Activated naive CD4-positive, alpha-beta T cell treated with Interleukin-2 at 50 U/mL for 16 hours (primary cell): ENCODE data around the gene PHF3.
"Not testable (repeated sequence)": the region's sequence is repeated elsewhere in the genome, so short reads cannot be mapped to it uniquely, and the experiment has no call there.

Source experiments
- DNase-seq: peaks from one replicate; pipeline ENCODE4 v3.0.0-alpha.2; 2020

The PHF3 gene

DNA sequence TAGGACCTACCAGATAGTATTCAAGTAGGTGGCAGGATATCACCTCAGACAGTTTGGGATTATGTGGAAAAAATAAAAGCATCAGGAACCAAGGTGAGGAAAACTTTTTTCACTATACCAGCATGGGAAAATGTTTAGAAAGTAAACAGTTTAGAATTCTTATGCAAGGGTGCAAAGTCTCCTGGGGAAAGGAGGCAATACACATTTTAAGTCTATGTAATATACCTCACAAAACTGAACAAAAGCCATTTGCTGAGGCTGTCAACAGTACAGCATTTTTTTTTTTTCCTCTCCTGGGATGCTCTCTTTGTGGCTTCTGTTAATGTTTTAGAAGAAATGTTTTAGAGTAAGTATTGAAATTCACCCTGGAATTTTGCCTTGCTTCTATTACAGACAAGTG lies 73.5 kb downstream of the PHF3 start:
- no peak for DNase-seq

DNA sequence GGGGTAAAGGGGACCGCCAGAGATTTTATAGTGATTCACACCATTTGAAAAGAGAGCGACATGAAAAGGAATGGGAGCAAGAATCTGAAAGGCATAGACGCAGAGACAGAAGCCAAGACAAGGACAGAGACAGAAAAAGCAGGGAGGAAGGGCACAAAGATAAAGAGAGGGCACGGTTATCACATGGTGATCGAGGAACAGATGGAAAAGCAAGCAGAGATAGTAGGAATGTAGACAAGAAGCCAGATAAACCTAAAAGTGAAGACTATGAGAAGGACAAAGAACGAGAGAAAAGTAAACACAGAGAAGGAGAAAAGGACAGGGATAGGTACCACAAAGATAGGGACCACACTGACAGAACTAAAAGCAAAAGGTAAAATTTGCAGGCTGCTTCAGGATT lies 77.7 kb downstream of the PHF3 start:
- DNase-seq, result no peak

DNA sequence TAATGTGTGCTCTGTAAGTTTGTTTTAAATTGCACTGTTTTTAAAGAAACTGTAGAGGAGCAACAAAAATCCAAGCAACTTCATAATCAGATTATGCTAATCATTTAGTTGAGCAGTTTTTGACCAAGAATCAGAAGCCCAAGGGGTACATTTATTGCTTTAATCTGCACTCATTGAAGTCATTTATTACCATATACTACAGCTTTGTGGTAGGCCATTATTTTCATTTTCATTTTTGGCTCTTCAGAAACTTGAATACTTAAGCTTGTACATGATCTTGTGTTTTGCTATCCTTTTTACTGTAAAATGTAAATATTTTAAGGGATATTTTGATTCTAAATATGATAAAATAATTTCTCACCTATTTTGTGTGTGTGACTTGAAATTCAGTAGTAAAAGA lies 78.5 kb downstream of the PHF3 start:
- DNase-seq, result no peak

DNA sequence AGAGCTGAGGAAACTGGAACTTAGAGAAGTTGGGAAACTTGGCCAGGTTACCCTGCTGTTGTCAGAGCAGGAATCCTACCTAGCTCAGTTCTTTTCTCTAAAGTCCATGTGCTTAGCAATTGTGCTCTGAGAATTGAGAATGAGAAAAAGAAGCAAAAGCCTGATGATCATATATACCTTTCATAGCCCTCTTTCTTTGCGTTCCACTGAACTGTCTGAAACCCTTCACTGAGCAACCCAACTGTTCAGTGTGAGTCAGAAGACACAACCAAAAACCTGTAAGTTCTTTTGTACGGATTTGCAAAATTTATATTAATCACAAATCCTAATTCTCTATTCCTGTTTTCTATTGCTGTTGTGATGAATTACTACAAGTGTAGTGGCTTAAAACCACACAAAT lies 80.6 kb downstream of the PHF3 start:
- DNase-seq, result no peak

DNA sequence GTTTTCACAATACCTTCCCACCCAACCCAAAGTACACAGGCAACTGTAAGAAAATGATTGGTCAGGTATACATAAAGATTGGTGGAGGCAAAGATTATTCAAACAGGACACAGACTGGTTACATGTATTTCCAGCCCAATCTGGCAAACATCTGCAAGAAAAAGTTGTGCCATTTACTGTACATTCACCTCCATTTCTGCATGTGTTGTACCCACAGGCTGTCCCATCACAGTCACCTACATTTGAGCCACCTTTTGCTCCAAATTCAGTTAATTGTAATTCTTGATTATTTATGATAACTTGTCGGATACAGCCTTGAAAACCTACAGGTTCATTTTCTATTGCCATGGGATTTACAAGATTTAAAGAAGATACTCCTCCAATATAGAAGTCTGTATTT lies 85.6 kb downstream of the PHF3 start:
- DNase-seq, result no peak

DNA sequence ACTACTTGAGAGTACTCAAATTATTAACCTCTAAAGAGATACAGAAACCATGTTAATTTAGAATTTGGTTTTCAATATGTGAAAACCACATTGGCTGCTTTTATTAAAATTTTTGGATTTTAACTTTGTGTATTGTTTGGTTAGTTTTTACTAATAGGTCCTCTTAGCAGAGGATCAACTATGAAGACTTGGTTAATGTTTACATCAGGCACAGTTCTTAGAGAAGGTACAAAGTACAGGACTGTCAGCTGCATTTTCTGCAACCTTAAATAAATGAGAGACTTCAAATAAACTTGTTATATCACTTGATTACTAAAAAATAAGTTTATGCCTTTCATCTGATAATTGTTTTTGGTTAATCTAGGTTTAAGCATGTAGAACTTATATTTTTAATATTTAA lies 89.1 kb downstream of the PHF3 start:
- no peak for DNase-seq

DNA sequence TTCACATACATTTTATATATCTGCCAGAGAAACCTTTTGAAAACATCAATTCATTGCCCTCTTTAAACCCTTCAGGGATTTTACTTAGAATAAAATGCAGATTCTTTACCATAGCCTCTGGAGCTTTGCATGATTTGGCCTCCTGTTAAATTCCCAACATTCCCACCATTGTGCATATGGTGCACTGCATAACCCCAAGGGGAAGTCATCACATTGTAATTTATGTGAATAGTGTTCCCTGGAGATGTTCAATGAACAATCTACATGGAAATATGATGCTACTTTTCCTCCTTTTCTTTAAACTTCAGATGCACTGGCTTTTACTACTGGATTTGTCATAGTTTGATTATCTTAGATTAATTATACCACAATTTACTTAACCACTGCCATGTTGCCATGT lies 94.7 kb downstream of the PHF3 start:
- no peak for DNase-seq

DNA sequence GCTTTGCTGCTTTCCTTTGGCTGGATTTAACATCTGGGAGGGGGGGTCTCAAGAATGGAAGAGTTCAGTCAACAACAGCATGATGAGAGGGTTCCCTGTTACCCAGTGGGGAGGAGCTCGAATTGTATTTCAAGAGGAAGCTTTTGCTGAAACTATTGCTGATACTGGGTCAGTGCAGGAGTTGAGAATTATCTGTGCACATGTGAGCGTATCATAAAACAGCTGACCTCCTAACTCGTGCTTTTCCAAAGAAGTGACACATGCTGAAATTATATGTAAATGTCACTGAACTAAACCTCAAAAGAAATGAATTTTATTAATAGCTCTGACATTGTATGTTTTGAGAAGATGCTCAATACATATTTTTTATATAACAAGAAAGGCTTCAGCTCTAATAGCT lies 96.3 kb downstream of the PHF3 start:
- DNase-seq, result no peak

DNA sequence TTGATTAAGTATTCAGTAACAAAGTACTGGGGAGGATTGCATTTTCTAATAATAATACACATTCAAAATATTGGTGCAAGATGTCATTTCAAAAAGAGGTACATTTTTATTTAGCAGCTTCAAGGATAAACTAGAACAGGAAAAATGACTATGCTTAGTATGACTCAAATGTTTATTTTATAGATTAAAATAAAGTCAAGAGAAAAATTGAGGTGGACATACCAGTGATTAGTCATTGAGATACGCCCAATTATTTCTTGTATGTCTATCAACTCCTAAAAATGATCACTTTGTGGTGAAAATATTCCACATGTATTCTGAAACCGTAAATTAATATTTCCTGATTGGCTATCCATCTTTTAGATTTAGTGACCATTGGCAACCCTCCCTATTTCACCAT lies 96.7 kb downstream of the PHF3 start:
- no peak for DNase-seq

DNA sequence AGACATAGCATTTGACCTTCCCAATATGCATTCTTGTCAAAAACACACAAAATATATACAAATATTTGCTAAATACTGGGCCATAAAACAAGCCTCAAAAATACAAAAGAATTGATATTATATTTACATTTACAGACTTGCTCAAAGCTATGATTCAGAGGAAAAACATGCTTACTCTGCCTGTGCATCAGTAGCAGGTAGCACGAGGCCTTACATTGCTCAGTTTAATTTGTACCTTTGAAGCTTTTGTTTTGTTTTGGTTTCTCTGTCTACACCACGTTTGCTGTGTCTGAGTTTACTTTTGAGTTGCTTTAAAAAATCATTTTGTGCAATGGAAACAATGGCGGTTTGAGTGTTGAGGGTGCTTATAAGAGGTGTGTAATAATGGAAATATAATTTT lies 99.3 kb downstream of the PHF3 start:
- no peak for DNase-seq

DNA sequence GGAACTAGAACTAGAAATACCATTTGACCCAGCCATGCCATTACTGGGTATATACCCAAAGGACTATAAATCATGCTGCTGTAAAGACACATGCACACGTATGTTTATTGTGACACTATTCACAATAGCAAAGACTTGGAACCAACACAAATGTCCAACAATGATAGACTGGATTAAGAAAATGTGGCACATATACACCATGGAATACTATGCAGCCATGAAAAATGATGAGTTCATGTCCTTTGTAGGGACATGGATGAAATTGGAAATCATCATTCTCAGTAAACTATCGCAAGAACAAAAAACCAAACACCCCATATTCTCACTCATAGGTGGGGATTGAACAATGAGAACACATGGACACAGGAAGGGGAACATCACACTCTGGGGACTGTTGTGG lies 102.6 kb downstream of the PHF3 start:
- not testable (repeated sequence) for DNase-seq

DNA sequence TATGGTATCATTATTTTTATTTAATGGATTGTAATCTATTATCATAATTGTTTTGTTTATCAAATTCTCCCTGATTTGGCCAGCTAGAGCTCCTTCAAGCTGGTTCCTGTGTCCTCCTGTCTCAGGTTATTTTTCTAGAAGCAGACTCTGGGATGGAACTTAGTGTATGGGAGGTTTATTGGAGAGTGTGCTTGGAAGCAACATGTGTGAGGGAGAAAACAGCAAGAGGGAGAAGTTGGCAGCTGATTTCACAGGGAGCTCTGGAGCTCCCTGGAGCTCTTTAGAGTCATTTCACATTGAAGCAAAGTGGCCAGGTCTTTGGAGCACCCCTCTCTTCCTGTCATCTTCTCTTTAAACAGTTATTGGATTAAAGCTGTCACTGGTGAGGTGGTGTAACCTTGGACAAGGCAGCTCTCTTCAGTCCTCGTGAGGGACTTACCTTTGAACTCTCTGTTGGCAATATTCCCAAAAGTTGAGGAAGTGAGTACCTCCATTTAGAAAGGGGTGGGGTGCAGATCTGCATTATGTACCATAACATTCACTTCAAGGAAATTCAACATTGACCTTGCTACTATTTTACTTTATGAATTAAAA lies 103.6 kb downstream of the PHF3 start:
- no peak for DNase-seq

DNA sequence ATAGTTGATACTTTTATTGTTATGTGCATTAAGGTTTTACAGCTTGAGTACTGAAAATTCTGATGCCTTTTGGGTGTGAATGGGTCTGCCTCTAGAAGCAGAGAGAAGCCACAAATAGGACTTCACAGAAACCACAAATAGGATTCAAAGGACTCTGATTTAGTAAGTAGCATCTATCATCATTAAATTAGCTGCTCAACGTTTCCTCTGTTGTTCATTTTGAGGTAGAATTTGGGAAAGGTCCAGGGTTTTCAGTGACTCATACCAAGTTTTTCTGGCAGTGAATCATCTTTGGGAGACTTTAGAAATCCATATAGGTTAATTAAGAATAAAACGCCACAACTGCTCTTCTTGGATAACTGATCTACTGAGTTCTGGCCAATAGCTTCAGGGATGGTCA lies 105.1 kb downstream of the PHF3 start:
- no peak for DNase-seq

DNA sequence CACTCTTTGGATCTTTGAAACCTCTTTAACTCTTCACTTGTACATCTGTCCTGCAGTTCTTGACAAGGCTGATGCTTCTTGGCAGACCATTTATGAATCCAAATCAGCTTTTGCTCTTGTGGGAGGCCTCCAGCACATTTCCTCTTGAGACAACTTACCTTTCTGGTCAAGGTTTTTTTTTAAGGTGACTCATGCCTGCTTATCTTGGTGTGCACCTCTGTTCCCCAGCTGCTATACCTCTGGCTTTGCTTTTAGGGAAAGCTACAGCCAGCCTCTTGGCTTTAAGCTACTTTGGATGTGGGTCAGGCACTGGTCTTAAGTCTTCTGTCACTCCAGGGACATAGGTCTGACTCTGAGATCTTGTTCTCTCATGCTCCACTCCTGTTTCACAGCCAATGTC lies 106.5 kb downstream of the PHF3 start:
- DNase-seq, result no peak

DNA sequence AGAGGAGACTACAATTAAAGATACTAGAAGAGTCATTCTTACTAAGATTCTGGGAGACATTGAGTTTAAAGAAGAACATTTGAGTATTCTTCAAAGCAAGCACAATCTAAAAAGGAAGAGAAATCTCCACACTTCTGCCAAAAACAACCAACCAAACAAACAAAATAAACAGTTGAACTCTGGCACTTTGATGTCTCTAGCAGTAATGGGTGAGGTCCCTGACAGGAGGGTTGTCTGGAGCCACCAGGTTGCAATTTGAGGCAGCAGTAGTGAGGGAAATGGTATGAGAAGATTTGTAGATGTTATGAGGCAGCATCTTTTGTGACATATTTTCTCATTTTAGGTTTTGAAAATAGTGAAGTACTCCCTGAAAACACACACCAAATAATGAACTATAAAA lies 108.1 kb downstream of the PHF3 start:
- no peak for DNase-seq

DNA sequence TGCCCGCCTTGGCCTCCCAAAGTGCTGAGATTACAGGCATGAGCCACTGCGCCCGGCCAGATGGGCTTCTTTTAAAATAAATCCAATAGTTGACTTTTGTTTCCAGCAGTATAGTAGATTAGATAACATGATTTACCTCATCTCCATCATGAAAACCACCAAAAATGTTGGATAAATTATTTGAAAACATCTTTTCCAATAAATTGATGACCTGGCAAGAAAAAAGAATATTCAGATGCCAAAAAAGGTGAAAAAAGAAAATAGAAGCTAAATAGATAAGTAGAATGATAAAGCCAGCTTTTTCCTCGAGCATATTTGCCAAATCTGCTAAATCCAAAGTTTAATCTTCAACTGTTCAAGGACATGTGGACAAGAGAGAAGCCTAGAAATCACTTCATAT lies 109.2 kb downstream of the PHF3 start:
- DNase-seq, result no peak

DNA sequence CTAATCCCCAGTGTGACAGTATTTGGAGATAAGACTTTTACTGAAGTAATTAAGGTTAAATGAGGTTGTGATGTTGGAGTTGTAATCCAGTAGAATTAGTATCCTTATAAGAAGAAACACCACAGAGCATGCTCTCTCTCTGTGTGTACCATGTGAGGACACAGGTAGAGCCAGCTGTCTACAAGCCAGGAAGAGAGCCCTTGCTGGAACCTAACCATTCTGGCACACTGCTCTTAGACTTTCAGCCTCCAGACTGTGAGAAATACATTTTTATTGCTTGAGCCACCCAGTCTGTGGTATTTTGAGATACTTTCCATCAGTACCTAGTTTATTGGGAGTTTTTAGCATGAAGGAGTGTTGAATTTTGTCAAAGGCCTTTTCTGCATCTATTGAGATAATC lies 110.2 kb downstream of the PHF3 start:
- DNase-seq, result no peak

DNA sequence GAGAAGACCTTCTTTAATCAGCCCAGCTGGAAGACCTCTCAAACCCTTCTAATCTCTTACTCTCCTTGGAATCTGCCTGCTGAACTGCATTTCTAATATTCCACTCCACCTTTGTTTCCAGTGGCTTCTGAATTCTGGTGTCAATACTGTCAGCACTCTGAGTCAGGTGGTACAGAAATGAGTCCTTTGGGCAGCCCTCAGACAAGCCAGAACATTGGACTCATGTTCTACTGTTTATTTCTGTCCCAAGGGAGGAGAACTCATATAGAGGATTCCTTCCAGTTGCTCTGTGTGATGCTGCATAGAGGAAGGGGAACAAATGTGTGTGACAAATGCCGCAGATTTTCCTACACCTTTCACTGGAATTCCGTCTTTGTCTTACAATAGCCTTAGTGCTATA lies 114.8 kb downstream of the PHF3 start:
- DNase-seq, result no peak

DNA sequence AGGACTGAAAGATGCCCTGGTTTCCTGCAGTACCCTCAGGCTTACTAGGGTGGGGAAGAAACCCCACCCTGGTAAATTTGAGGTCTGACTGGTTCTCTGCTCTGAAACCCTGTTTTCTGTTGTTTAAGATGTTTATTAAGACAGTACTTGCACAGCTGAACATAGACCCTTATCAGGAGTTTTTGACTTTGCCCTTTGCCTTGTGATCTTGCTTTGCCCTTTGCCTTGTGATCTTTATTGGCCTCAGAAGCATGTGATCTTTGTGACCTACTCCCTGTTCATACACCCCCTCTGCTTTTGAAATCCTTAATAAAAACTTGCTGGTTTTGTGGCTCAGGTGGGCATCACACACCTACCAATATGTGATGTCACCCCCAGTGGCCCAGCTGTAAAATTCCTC lies 121.7 kb downstream of the PHF3 start:
- DNase-seq, result not testable (repeated sequence)

DNA sequence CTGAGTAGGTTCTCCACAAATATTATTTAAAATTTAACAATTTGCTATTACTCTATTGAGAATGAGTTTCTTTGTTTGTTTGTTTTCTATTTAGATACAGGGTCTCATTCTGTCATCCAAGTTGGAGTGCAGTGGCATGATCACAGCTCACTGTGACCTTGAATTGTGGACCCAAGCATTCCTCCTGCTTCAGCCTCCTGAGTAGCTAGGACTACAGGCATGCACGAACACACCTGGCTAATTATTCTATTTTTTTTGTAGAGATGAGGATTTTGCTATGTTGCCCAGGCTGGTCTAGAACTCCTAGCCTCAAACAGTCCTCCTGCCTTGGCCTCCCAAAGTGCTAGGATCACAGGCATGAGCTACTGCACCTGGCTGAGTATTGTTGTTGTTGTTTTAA lies 122.2 kb downstream of the PHF3 start:
- no peak for DNase-seq

DNA sequence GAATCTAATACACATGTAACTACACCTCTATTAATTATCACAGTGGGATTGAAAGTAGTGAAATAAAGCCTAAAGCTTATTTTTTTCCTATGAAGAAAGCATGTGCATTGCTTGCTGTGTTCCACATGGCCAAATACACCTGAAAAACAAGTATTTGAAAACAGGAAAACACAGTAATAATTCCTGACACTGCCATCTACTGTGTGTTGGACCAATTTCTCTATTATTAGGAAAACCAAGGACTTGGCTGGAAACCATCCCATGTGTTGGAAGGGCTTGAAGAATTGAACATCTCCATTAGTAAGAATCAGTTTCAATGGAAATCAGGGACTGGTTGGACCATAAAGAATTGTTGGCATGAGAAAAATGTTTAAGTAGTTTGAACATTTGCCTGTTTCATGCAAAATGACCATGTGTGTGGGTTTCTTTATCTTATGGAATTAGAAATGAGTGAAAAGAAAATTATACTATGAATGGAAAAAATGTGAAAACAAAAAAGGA lies 124.1 kb downstream of the PHF3 start:
- DNase-seq, result no peak

DNA sequence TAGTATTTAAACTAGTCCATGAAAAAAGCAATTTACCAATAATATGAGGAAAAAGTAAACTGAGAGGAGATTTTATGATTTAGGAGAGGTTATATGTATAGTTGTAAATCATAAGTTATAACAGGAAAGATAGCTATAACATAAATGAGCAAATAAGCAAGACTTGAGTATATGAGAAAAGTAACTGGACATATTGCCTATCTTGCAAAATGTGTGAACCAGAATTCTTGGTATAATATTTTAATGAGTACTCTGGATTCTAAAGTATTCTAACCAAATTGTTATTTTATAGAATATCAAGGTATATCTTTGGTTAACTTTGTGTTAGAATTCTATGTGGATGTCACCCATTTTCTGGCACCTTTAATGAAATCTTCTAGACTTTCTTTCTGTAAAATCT lies 124.6 kb downstream of the PHF3 start:
- DNase-seq, result no peak

DNA sequence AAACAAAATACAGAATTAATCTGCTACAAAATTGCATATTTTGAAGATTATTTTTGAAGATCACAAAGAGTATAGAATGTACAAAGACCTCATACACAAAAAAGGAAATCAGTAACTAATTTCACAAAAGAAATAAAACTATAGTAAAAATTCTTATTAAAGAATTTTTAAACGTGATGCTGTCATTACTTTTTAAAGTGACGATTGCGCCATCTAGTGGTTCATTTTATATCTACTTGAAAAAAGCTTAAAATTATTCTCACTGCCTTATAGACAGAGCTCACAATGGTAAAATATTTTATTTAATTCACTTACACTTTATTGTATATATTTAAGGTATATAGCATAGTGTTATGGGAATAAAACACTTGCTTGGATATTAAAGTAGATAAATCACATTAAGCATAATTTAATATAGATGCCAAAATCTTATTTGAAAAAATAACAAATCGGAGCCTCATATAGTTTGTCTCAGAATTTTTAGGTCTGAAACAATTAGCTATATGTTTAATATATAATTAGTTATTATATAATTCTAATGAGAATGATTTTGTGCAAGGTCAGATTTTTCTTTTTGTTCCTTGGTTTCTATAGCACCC lies 128.8 kb downstream of the PHF3 start:
- no peak for DNase-seq
